Esophagus (tissue), 2 donors: Measurements from ENCODE around the gene NRIP1. TPM values are rescaled to one million over a fixed set of nuclear protein-coding genes. Genes with fewer than 3 reads are reported as not detected.

Source experiments
- H3K27ac ChIP-seq, 2 donors: one replicate each; pipeline ENCODE4 v1.5.1; 2013; ENCODE audit warnings: low read depth in 2 of 2, mild to moderate bottlenecking in 2 of 2, inconsistent platforms in 1 of 2, low read length in 1 of 2, moderate library complexity in 1 of 2
- H3K27me3 ChIP-seq, 2 donors: one replicate each; pipeline ENCODE4 v1.6.1; 2013; ENCODE audit warnings: low read length in 2 of 2, control low read depth in 1 of 2, mild to moderate bottlenecking in 1 of 2; ENCODE audit not compliant: insufficient read depth in 2 of 2, control insufficient read depth in 1 of 2
- H3K36me3 ChIP-seq, 2 donors: one replicate each; pipeline ENCODE4 v1.6.1; 2013; ENCODE audit warnings: low read length in 1 of 2; ENCODE audit not compliant: control insufficient read depth in 2 of 2, insufficient read depth in 2 of 2
- H3K4me1 ChIP-seq, 2 donors: one replicate each; pipeline ENCODE4 v1.6.1; 2013; ENCODE audit warnings: low read length in 1 of 2; ENCODE audit not compliant: control insufficient read depth in 2 of 2, insufficient read depth in 2 of 2
- H3K4me3 ChIP-seq, 2 donors: one replicate each; pipeline ENCODE4 v1.5.1; 2013; ENCODE audit warnings: low read length in 2 of 2, mild to moderate bottlenecking in 2 of 2, low read depth in 1 of 2, moderate library complexity in 1 of 2
- H3K9me3 ChIP-seq, 2 donors: one replicate each; pipeline ENCODE4 v1.6.1; 2013; ENCODE audit warnings: mild to moderate bottlenecking in 2 of 2, low read depth in 1 of 2, low read length in 1 of 2, moderate library complexity in 1 of 2; ENCODE audit not compliant: control insufficient read depth in 2 of 2, insufficient read depth in 1 of 2
- WGBS, 2 donors: extraction: QIAGEN DNeasy Blood & Tissue Kit; methylation state at CpG; one replicate each; pipeline ENCODE4 v1.1.7; 2013; 5-methylcytosine and 5-hydroxymethylcytosine counted together
- polyA plus RNA-seq, 2 donors: library from polyadenylated mRNA; stranded (reverse); fragments of 200-250 nt; gene quantifications; one replicate each; pipeline ENCODE4 v1.2.3, GENCODE V29; 2013
- donor health status: healthy with polysubstance abuse.
- donor health status: Bipolar disorder and iron deficiency.

Gene NRIP1
- polyA plus RNA-seq, 2 donors = 3.5 to 4.3 TPM

DNA sequence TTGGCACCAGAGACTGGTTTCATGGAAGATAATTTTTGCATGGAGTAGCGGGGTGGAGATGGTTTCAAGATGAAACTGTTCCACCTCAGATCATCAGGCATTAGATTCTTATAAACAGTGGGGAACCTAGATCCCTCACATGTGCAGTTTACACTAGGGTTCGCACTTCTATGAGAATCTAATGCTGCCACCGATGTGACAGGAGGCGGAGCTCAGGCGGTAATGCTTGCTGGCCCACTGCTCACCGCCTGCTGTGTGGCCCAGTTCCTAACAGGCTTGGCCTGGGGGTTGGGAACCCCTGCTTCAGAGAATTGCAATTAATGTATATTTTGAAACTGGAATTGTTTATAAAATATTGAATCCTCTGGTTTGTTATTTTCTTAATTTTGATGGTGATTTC, 92.1 kb downstream of the NRIP1 start:
- H3K36me3 ChIP-seq = peaks cover 4% of the 10 kb centered on the region in 2 donors
- H3K4me3 ChIP-seq = no peak overlapping the region
- no peaks in the 10 kb centered on the region for H3K9me3 ChIP-seq
- no peaks in the 10 kb centered on the region for H3K4me1 ChIP-seq
- no peaks in the 10 kb centered on the region for H3K27me3 ChIP-seq
- no peak overlapping the region for H3K27ac ChIP-seq
- 95% methylated on average over 6 of the region's 6 CpGs for WGBS, 2 donors

- H3K27me3 ChIP-seq = no peaks in the 10 kb centered on the region
These were observed 96.0 kb downstream of the NRIP1 start for GRCh38 chr21:14968821-14969220.

GRCh38 chr21:14968029-14968428, 96.8 kb downstream of the NRIP1 start:
- Histone ChIP-seq H3K27me3 (no peaks in the 10 kb centered on the region), H3K36me3 (peaks cover 7 to 8% of the 10 kb centered on the region in 2 donors), H3K9me3 (no peaks in the 10 kb centered on the region), H3K4me1 (no peaks in the 10 kb centered on the region), H3K27ac (no peak overlapping the region), H3K4me3 (no peak overlapping the region)
- 79 to 83% methylated on average over 5 of the region's 5 CpGs for WGBS, 2 donors

More at GRCh38 chr21:14968821-14969220, 96.0 kb downstream of the NRIP1 start:
- Histone ChIP-seq H3K9me3 (no peaks in the 10 kb centered on the region), H3K4me1 (no peaks in the 10 kb centered on the region), H3K36me3 (peaks cover 7 to 8% of the 10 kb centered on the region in 2 donors), H3K4me3 (no peak overlapping the region), H3K27ac (no peak overlapping the region)
- 83 to 84% methylated on average over 1 of the region's 1 CpG for WGBS, 2 donors

- 92 to 96% methylated on average over 6 of the region's 6 CpGs for WGBS, 2 donors
- H3K4me1 ChIP-seq = no peaks in the 10 kb centered on the region
- H3K4me3 ChIP-seq = no peak overlapping the region
- no peaks in the 10 kb centered on the region for H3K27me3 ChIP-seq
- peaks cover 7 to 8% of the 10 kb centered on the region in 2 donors for H3K36me3 ChIP-seq
- no peaks in the 10 kb centered on the region for H3K9me3 ChIP-seq
- H3K27ac ChIP-seq = no peak overlapping the region
These were observed 100.2 kb downstream of the NRIP1 start for GRCh38 chr21:14964621-14965020.

DNA sequence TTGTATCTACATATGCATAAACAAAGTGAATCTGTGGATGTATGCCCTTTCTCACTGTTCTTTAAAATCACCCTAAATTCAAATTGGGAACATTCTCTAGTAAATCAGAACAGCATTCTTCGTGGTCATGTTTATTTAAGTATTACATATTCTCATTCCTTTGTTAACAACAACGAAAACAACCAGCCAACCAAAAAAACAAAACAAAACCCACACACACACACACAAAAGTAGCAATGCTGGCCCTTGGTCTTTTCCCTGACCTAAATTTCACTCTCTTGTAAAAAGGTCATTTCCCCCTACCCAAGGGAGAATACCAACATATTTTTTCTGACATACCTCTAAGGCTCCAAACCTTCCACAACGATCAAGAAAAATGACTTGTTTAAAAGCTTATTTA, 102.6 kb downstream of the NRIP1 start:
- Histone ChIP-seq H3K4me1 (no peaks in the 10 kb centered on the region), H3K27ac (no peak overlapping the region), H3K9me3 (no peaks in the 10 kb centered on the region), H3K27me3 (no peaks in the 10 kb centered on the region), H3K36me3 (peaks cover 3% of the 10 kb centered on the region in 2 donors), H3K4me3 (no peak overlapping the region)
- 60 to 73% methylated on average over 3 of the region's 3 CpGs for WGBS, 2 donors

DNA sequence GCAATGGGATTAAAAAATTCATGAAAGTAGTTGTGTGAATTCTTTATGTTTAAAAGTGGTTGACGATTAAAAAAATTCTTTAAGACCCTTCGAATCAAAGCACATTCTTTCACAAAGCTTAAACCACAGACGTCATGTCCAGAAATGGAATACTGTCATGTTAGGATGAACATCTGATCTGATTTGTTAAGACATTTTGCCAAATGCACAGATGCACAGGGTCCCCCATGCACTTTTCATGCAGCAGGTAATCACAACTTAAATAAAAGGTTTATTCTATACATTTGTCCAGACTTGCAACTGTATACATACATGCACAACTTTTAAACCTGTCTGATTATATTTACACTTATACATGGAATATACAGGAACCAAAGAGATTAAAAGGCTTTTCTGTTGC, 103.3 kb downstream of the NRIP1 start:
- Histone ChIP-seq H3K27ac (no peak overlapping the region), H3K36me3 (no peaks in the 10 kb centered on the region), H3K4me1 (no peaks in the 10 kb centered on the region), H3K9me3 (no peaks in the 10 kb centered on the region), H3K4me3 (no peak overlapping the region), H3K27me3 (no peaks in the 10 kb centered on the region)
- WGBS, 2 donors = 92 to 94% methylated on average over 3 of the region's 3 CpGs

GRCh38 chr21:14959343-14959742, 105.5 kb downstream of the NRIP1 start:
- Histone ChIP-seq H3K9me3 (no peaks in the 10 kb centered on the region), H3K27ac (no peak overlapping the region), H3K4me3 (no peak overlapping the region), H3K27me3 (no peaks in the 10 kb centered on the region), H3K36me3 (no peaks in the 10 kb centered on the region), H3K4me1 (no peaks in the 10 kb centered on the region)
- 47 to 63% methylated on average over 3 of the region's 3 CpGs for WGBS, 2 donors

- WGBS, 2 donors = 89 to 96% methylated on average over 1 of the region's 1 CpG
- Histone ChIP-seq H3K36me3 (no peaks in the 10 kb centered on the region), H3K27ac (no peak overlapping the region), H3K4me3 (no peak overlapping the region), H3K4me1 (no peaks in the 10 kb centered on the region), H3K9me3 (no peaks in the 10 kb centered on the region), H3K27me3 (no peaks in the 10 kb centered on the region)
These were observed 107.0 kb downstream of the NRIP1 start for GRCh38 chr21:14957836-14958235.

GRCh38 chr21:14956807-14957206, 108.0 kb downstream of the NRIP1 start:
- no peak overlapping the region for H3K4me3 ChIP-seq
- H3K9me3 ChIP-seq = no peaks in the 10 kb centered on the region
- H3K27ac ChIP-seq = no peak overlapping the region
- no peaks in the 10 kb centered on the region for H3K36me3 ChIP-seq
- WGBS, 2 donors = 58 to 60% methylated on average over 4 of the region's 4 CpGs
- no peaks in the 10 kb centered on the region for H3K27me3 ChIP-seq
- no peaks in the 10 kb centered on the region for H3K4me1 ChIP-seq

GRCh38 chr21:14955936-14956520, 108.8 kb downstream of the NRIP1 start:
- Histone ChIP-seq H3K4me3 (no peak overlapping the region), H3K36me3 (no peaks in the 10 kb centered on the region), H3K27me3 (no peaks in the 10 kb centered on the region), H3K27ac (no peak overlapping the region), H3K4me1 (no peaks in the 10 kb centered on the region), H3K9me3 (no peaks in the 10 kb centered on the region)
- 73 to 75% methylated on average over 6 of the region's 6 CpGs for WGBS, 2 donors
